ENCODE measurements around the gene RCAN1. TPM values are rescaled to one million over a fixed set of nuclear protein-coding genes. Genes with fewer than 3 reads are reported as not detected.

Gene RCAN1
- total and polyA plus RNA-seq, 2 of the 8 experiments (the other 6 are each of a cell fraction or from before 2014, with no cell fraction given) = 1.7 to 6.4 TPM

DNA sequence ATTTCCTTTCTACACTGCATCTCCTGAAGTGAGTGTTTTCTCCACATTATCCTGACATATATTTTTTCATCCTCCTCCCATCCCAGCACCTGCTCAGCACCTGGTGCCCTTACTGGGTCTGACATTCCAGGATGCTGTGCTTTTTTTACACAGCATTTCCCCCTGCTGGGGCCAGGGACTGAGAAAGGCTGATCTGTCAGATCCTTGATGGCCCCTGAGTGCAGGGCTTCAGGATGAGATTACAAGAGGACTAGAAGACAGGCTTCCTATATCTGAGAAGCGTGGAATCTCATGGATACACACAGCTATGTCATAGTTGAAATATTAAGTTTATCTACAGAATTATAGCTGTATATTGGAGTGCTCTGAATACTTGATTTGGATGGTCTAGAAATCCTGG is 24.4 kb downstream of the RCAN1 start:
- Histone ChIP-seq H2BK5ac (ENCODE audit: low read depth, low read length) (no peak overlapping the region), H3K4me2 (ENCODE audit: insufficient read depth in 1 of 2, low read depth in 2 of 2, low read length in 2 of 2) (no peak overlapping the region), H3K9ac (replicated peaks in 1 of 4; ENCODE audit: extremely low read depth in 1 of 4, low read depth in 3 of 4, low read length in 3 of 4) (no peak overlapping the region), H3K27ac (ENCODE audit: low read depth, low read length) (no peak overlapping the region), H2AFZ (ENCODE audit: low read length) (no peak overlapping the region), H3K79me2 (ENCODE audit: control insufficient read depth in 1 of 2, insufficient read depth in 2 of 2, low read length in 2 of 2) (no peaks in the 10 kb centered on the region), H3K23me2 (ENCODE audit: low read depth, low read length) (no peaks in the 10 kb centered on the region), H2AK5ac (ENCODE audit: low read depth, low read length) (no peak overlapping the region), H2BK12ac (ENCODE audit: low read depth, low read length) (no peak overlapping the region), H3K4ac (replicated peaks; ENCODE audit: insufficient read length, low read depth, low read length) (no peak overlapping the region), H3K79me1 (ENCODE audit: low read depth, low read length) (no peaks in the 10 kb centered on the region), H3K14ac (ENCODE audit: insufficient read length) (no peak overlapping the region), H2BK20ac (ENCODE audit: low read length) (no peak overlapping the region), H3K23ac (ENCODE audit: insufficient read length) (no peak overlapping the region), H3K4me1 (replicated peaks in 1 of 4; ENCODE audit: control insufficient read depth in 3 of 4, insufficient read depth in 4 of 4, low read length in 3 of 4) (no peaks in the 10 kb centered on the region), H3K9me3 (ENCODE audit: insufficient read depth in 2 of 2, low read depth in 1 of 2, low read length in 1 of 2) (no peaks in the 10 kb centered on the region), H4K8ac (ENCODE audit: extremely low read depth, insufficient read depth, low read length) (no peak overlapping the region), H2BK120ac (replicated peaks; ENCODE audit: low read depth, low read length) (no peak overlapping the region), H3K18ac (ENCODE audit: extremely low read depth, low read length) (no peak overlapping the region), H3K27me3 (replicated peaks in 1 of 4; ENCODE audit: control insufficient read depth in 3 of 4, extremely low read depth in 1 of 4, insufficient read depth in 3 of 4, low read length in 3 of 4) (no peaks in the 10 kb centered on the region), H4K91ac (replicated peaks; ENCODE audit: insufficient read length, low read length) (no peak overlapping the region), H3K56ac (replicated peaks; ENCODE audit: insufficient read length, low read depth, low read length) (no peak overlapping the region), H3K36me3 (ENCODE audit: control insufficient read depth in 2 of 4, insufficient read depth in 4 of 4, low read length in 3 of 4) (no peaks in the 10 kb centered on the region), H4K5ac (ENCODE audit: insufficient read length, low read depth, low read length) (no peak overlapping the region), H2BK15ac (ENCODE audit: low read length) (no peak overlapping the region), H3K4me3 (ENCODE audit: extremely low read depth in 1 of 4, insufficient read depth in 2 of 4, low read depth in 3 of 4, low read length in 4 of 4) (no peak overlapping the region), H4K20me1 (replicated peaks in 1 of 2; ENCODE audit: control insufficient read depth in 1 of 2, insufficient read depth in 2 of 2, low read length in 2 of 2) (no peaks in the 10 kb centered on the region)
- ChIA-PET POLR2A (ENCODE audit: partially characterized antibody) (no interaction called here), CTCF (ENCODE audit: partially characterized antibody) (interaction anchor here (1.2 to 5.4 kb wide), 3 partner anchors 8 to 80 kb away, joined by 3 to 36 read pairs (median 14); no protein-coding TSS in a partner anchor)
- 85% methylated on average over 1 of the region's 1 CpG; no CpG with 5 or more reads in 1 of the 2 experiments for WGBS, 2 experiments (ENCODE audit: extremely low coverage in 1 of 2, insufficient coverage in 1 of 2, insufficient read length in 1 of 2, insufficient replicate concordance in 2 of 2, low coverage in 1 of 2, low lambda C conversion rate in 2 of 2, missing lambda C conversion rate in 1 of 2)
- no peak for DNase-seq (ENCODE audit: low read depth in 1 of 2, low spot score in 2 of 2)
- TF ChIP-seq POLR2AphosphoS5 (IDR thresholded peaks at IDR 0.05; ENCODE audit: low read depth, low read length) = no peak
- TF ChIP-seq, protein P1, sequence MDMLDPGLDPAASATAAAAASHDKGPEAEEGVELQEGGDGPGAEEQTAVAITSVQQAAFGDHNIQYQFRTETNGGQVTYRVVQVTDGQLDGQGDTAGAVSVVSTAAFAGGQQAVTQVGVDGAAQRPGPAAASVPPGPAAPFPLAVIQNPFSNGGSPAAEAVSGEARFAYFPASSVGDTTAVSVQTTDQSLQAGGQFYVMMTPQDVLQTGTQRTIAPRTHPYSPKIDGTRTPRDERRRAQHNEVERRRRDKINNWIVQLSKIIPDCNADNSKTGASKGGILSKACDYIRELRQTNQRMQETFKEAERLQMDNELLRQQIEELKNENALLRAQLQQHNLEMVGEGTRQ (IDR thresholded peaks at IDR 0.05; ENCODE audit: low read length) = no peak
- no peak for TF ChIP-seq KDM4A (IDR thresholded peaks at IDR 0.05; ENCODE audit: low read depth, low read length, severe bottlenecking)
- no peak for TF ChIP-seq SP4 (IDR thresholded peaks at IDR 0.05; ENCODE audit: low read length)
- TF ChIP-seq SUZ12 (IDR thresholded peaks at IDR 0.05; ENCODE audit: low read length) = no peak
- TF ChIP-seq SP2 (IDR thresholded peaks at IDR 0.05; ENCODE audit: low read length) = no peak
- TF ChIP-seq TBP (IDR thresholded peaks at IDR 0.05; ENCODE audit: low read depth, low read length) = no peak
- TF ChIP-seq ASH2L (IDR thresholded peaks at IDR 0.05; ENCODE audit: low read length) = no peak
- no peak for TF ChIP-seq CTBP2 (IDR thresholded peaks at IDR 0.05; ENCODE audit: borderline replicate concordance, insufficient read depth, insufficient read length, low read length)
- no peak for TF ChIP-seq NRF1 (IDR thresholded peaks at IDR 0.05; ENCODE audit: low read depth, low read length)
- TF ChIP-seq CEBPB (IDR thresholded peaks at IDR 0.05; ENCODE audit: low read depth, low read length) = no peak
- no peak for FAIRE-seq
